Measurements from ENCODE around the gene LCE7A. TPM values are rescaled to one million over a fixed set of nuclear protein-coding genes. Genes with fewer than 3 reads are reported as not detected.

Gene LCE7A
- total RNA-seq, 6 experiments from 2014 or later: not detected

- no peak for ATAC-seq
- Histone ChIP-seq H3K27me3 (peaks cover 0 to 6% of the 10 kb centered on the region in 2 donors), H3K9me3 (no peaks in the 10 kb centered on the region), H3K27ac (no peak overlapping the region), H3K4me1 (no peaks in the 10 kb centered on the region), H3K4me3 (no peak overlapping the region), H3K36me3 (no peaks in the 10 kb centered on the region)
- intact Hi-C loops (cut with DNase I): no loop called here
- WGBS (ENCODE audit: insufficient coverage, low coverage, low lambda C conversion rate, missing lambda C conversion rate): 19% methylated on average over 5 of the region's 5 CpGs
- TF ChIP-seq CTCF (IDR thresholded peaks at IDR 0.05) (no peak), POLR2A (IDR thresholded peaks at IDR 0.05) (no peak)
- DNase-seq: no peak
Measured at GRCh38 chr1:152823294-152823693, 36.5 kb upstream of the LCE7A start.

- TF ChIP-seq POLR2A (IDR thresholded peaks at IDR 0.05): no peak
- TF ChIP-seq CTCF (IDR thresholded peaks at IDR 0.05): no peak
- H3K4me1 ChIP-seq: no peaks in the 10 kb centered on the region
- H3K9me3 ChIP-seq: no peaks in the 10 kb centered on the region
- intact Hi-C loops (cut with DNase I): no loop called here
- no peak overlapping the region for H3K4me3 ChIP-seq
- no peak for ATAC-seq
- peaks cover 0 to 6% of the 10 kb centered on the region in 2 donors for H3K27me3 ChIP-seq
- no peaks in the 10 kb centered on the region for H3K36me3 ChIP-seq
- no peak overlapping the region for H3K27ac ChIP-seq
- DNase-seq: no peak
Measured at GRCh38 chr1:152824964-152825363, 34.8 kb upstream of the LCE7A start.

- Histone ChIP-seq H3K36me3 (no peaks in the 10 kb centered on the region), H3K4me3 (no peak within 1 kb of the TSS), H3K9me3 (no peaks in the 10 kb centered on the region), H3K4me1 (no peaks in the 10 kb centered on the region), H3K27me3 (peaks cover 0 to 6% of the 10 kb centered on the region in 2 donors), H3K27ac (no peak within 1 kb of the TSS)
- DNase-seq: no peak
- intact Hi-C loops (cut with DNase I): no loop called here
- WGBS (ENCODE audit: insufficient coverage, low coverage, low lambda C conversion rate, missing lambda C conversion rate): 40% methylated on average over 1 of the region's 2 CpGs
- TF ChIP-seq POLR2A (IDR thresholded peaks at IDR 0.05) (no peak), CTCF (IDR thresholded peaks at IDR 0.05) (no peak)
- no peak for ATAC-seq
Measured at GRCh38 chr1:152827173-152827572, 32.6 kb upstream of the LCE7A start, which contains the start of gene LCE1A. LCE1A (plus strand) TSS chr1:152827473; CDS start chr1:152827473, 0 bp downstream.

- 8% methylated on average over 2 of the region's 2 CpGs for WGBS (ENCODE audit: insufficient coverage, low coverage, low lambda C conversion rate, missing lambda C conversion rate)
- TF ChIP-seq CTCF (IDR thresholded peaks at IDR 0.05) (no peak), POLR2A (IDR thresholded peaks at IDR 0.05) (no peak)
- no peak overlapping the region for H3K27ac ChIP-seq
- no peaks in the 10 kb centered on the region for H3K4me1 ChIP-seq
- H3K36me3 ChIP-seq: no peaks in the 10 kb centered on the region
- DNase-seq (no peak), ATAC-seq (no peak)
- H3K27me3 ChIP-seq: no peaks in the 10 kb centered on the region
- no peak overlapping the region for H3K4me3 ChIP-seq
- intact Hi-C loops (cut with DNase I): no loop called here
- H3K9me3 ChIP-seq: no peaks in the 10 kb centered on the region
Measured at GRCh38 chr1:152836870-152837269, 22.9 kb upstream of the LCE7A start.

GRCh38 chr1:152842556-152842955 lies 17.2 kb upstream of the LCE7A start, which contains the start of gene LCE6A:
LCE6A (plus strand) TSS chr1:152842856; CDS start chr1:152843521, 665 bp downstream.
- Histone ChIP-seq H3K27ac (no peak within 1 kb of the TSS), H3K4me1 (no peaks in the 10 kb centered on the region), H3K4me3 (no peak within 1 kb of the TSS), H3K27me3 (no peaks in the 10 kb centered on the region), H3K9me3 (no peaks in the 10 kb centered on the region), H3K36me3 (no peaks in the 10 kb centered on the region)
- ATAC-seq (peak in 1 of 4 donors; percentile 50), DNase-seq (no peak)
- WGBS (ENCODE audit: insufficient coverage, low coverage, low lambda C conversion rate, missing lambda C conversion rate): 60% methylated on average over 1 of the region's 3 CpGs
- TF ChIP-seq POLR2A (IDR thresholded peaks at IDR 0.05) (no peak), CTCF (IDR thresholded peaks at IDR 0.05) (no peak)
- intact Hi-C loops (cut with DNase I): no loop called here

All from right lobe of liver (tissue), 6 donors.